ENCODE data around the gene SLAIN2.
"Not testable (repeated sequence)": the region's sequence is repeated elsewhere in the genome, so short reads cannot be mapped to it uniquely, and the experiment has no call there.

SLAIN2 gene

GRCh38 chr4:48370260-48371134, 29.2 kb downstream of the SLAIN2 start:
- DNase-seq: no peak

- no peak for DNase-seq
Observed at GRCh38 chr4:48372272-48372671, 30.9 kb downstream of the SLAIN2 start.

GRCh38 chr4:48375651-48376304, 34.4 kb downstream of the SLAIN2 start:
- DNase-seq: no peak

GRCh38 chr4:48379587-48380180, 38.4 kb downstream of the SLAIN2 start:
- DNase-seq: no peak

- DNase-seq: no peak
Observed at GRCh38 chr4:48380583-48381167, 39.3 kb downstream of the SLAIN2 start.

GRCh38 chr4:48388525-48389154, 47.3 kb downstream of the SLAIN2 start:
- DNase-seq: no peak

- no peak for DNase-seq
Observed at GRCh38 chr4:48396043-48396442, 54.7 kb downstream of the SLAIN2 start.

- no peak for DNase-seq
Observed at GRCh38 chr4:48400416-48400815, 59.1 kb downstream of the SLAIN2 start.

- no peak for DNase-seq
Observed at GRCh38 chr4:48403358-48403757, 62.0 kb downstream of the SLAIN2 start.

- no peak for DNase-seq
Observed at GRCh38 chr4:48403779-48404178, 62.5 kb downstream of the SLAIN2 start.

- no peak for DNase-seq
Observed at GRCh38 chr4:48405924-48406323, 64.6 kb downstream of the SLAIN2 start.

GRCh38 chr4:48409203-48409602, 67.9 kb downstream of the SLAIN2 start:
- no peak for DNase-seq

GRCh38 chr4:48410812-48411211, 69.5 kb downstream of the SLAIN2 start:
- DNase-seq: no peak

- DNase-seq: no peak
Observed at GRCh38 chr4:48420144-48420543, 78.8 kb downstream of the SLAIN2 start.

GRCh38 chr4:48421101-48421500, 79.8 kb downstream of the SLAIN2 start:
- DNase-seq: no peak

- DNase-seq: no peak
Observed at GRCh38 chr4:48428926-48429325, 87.6 kb downstream of the SLAIN2 start.

GRCh38 chr4:48429709-48430474, 88.6 kb downstream of the SLAIN2 start:
- DNase-seq: no peak

- no peak for DNase-seq
Observed at GRCh38 chr4:48431401-48431800, 90.1 kb downstream of the SLAIN2 start.

GRCh38 chr4:48432017-48432416, 90.7 kb downstream of the SLAIN2 start:
- no peak for DNase-seq

- DNase-seq: no peak
Observed at GRCh38 chr4:48436318-48436717, 95.0 kb downstream of the SLAIN2 start.

- no peak for DNase-seq
Observed at GRCh38 chr4:48439988-48440387, 98.7 kb downstream of the SLAIN2 start.

- not testable (repeated sequence) for DNase-seq
Observed at GRCh38 chr4:48440914-48441313, 99.6 kb downstream of the SLAIN2 start.
